ENCODE results near the gene MSRB3.

MSRB3 gene

DNA sequence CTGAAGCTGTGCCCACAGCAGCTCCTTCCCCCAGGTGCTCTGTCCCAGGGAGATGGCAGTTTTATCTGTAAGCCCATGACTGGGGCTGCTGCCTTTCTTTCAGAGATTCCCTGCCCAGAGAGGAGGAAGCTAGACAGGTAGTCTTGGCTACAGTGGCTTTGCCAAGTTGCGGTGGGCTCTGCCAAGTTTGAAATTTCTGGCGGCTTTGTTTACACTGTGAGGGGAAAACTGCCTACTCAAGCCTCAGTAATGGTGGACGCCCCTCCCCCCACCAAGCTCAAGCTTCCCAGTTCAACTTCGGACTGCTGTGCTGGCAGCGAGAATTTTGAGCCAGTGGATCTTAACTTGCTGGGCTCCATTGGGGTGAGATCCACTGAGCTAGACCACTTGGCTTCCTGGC lies 124.7 kb downstream of the MSRB3 start:
- TF ChIP-seq, protein P1, sequence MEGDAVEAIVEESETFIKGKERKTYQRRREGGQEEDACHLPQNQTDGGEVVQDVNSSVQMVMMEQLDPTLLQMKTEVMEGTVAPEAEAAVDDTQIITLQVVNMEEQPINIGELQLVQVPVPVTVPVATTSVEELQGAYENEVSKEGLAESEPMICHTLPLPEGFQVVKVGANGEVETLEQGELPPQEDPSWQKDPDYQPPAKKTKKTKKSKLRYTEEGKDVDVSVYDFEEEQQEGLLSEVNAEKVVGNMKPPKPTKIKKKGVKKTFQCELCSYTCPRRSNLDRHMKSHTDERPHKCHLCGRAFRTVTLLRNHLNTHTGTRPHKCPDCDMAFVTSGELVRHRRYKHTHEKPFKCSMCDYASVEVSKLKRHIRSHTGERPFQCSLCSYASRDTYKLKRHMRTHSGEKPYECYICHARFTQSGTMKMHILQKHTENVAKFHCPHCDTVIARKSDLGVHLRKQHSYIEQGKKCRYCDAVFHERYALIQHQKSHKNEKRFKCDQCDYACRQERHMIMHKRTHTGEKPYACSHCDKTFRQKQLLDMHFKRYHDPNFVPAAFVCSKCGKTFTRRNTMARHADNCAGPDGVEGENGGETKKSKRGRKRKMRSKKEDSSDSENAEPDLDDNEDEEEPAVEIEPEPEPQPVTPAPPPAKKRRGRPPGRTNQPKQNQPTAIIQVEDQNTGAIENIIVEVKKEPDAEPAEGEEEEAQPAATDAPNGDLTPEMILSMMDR (conservative IDR thresholded peaks at IDR 0.05; ENCODE audit: control insufficient read depth, insufficient read depth, low read depth, low read length): no peak
- no peak overlapping the region for H3K4me3 ChIP-seq (ENCODE audit: control insufficient read depth, low read depth, low read length)
- no peak for DNase-seq (ENCODE audit: low read depth)

DNA sequence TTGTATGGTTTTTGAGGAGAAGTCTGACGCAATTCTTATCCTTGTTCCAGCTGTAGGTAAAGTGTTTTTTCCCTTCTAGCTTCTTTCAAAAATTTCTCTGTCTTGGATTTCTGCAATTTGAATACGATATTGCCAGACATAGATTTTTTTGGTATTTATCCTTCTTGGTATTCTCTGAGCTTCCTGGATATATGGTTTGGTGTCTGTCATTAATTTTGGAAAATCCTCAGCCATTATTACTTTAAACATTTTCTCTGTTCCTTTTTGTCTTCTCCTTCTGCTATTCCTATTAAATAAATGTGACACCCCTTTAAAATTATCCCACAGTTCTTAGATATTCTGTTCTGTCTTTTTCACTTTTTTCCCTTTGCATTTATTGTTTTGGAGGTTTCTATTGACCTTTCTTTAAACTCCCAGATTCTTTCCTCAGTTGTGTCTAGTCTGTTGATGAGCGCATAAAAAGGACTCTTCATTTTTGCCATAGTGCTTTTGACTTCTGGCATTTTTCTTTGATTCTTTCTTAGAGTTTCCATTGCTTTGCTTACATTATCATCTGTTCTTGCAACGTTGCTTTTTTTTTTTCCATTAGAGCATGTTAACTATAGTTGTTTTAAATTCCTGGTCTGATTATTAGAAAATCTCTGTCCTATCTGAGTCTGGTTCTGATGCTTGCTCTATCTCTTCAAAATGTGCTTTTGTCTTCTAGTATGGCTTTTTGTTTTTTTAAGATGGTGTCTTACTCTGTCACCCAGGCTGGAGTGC lies 129.1 kb downstream of the MSRB3 start:
- no peak overlapping the region for H3K4me3 ChIP-seq (ENCODE audit: control insufficient read depth, low read depth, low read length)
- no peak for DNase-seq (ENCODE audit: low read depth)
- TF ChIP-seq, protein P1 (conservative IDR thresholded peaks at IDR 0.05; ENCODE audit: control insufficient read depth, insufficient read depth, low read depth, low read length): no peak

DNA sequence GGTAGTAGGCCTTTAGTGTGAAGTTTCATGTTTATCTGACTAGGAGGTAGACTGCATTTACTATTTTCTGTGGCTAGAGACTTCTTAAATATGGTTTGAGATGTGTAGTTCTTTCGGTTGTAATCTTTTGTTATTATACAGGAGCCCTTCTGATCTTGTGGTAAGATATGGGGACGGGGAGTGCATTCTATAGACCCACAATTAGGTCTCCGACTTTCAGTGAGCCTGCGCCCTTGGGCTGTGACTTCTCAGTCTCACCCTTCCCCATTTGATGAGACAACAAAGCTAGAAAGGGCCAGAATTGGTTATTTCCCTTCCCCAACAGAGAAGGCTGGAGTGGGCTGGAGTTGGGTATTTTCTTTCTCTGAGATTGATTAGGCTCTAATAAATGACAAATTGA lies 130.0 kb downstream of the MSRB3 start:
- no peak overlapping the region for H3K4me3 ChIP-seq (ENCODE audit: control insufficient read depth, low read depth, low read length)
- TF ChIP-seq, protein P1 (conservative IDR thresholded peaks at IDR 0.05; ENCODE audit: control insufficient read depth, insufficient read depth, low read depth, low read length): no peak
- no peak for DNase-seq (ENCODE audit: low read depth)

DNA sequence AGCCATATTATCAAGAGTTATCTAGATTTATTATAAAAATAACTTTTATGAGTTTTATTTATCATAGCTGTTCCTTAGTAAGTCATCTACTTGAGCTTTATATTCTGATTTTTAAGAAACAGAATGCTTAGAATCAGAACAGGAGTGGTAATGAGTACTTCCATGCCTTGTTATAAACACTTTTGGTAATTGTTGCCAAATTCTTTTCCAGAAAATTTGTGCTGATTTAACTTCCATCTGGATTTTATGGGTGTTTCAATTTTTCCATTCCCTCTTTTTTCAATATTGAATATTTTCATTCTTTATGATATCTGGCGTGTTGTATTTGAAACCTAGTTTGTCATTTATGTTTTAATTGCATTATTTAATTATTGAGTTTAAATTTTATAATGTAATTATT lies 131.2 kb downstream of the MSRB3 start:
- no peak overlapping the region for H3K4me3 ChIP-seq (ENCODE audit: control insufficient read depth, low read depth, low read length)
- no peak for DNase-seq (ENCODE audit: low read depth)
- TF ChIP-seq, protein P1 (conservative IDR thresholded peaks at IDR 0.05; ENCODE audit: control insufficient read depth, insufficient read depth, low read depth, low read length): no peak

DNA sequence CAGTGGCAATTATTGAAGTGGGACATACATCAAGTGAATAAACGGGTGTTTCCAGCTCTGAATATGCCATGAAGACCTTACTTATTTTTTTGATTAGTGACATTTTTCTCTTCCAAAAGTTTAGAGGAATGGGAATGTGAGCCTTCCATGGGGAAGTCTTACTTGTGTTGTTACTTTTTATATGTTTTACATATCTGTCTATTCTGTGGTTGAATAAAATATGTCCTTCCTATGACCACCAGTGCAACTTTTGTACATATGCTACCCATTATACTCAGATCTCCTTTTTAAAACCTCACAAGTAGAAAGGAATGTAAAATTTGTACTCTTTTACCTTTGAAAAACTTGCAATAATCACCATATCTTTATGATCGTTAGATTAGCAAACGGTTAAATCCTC lies 132.7 kb downstream of the MSRB3 start:
- H3K4me3 ChIP-seq (ENCODE audit: control insufficient read depth, low read depth, low read length): no peak overlapping the region
- no peak for DNase-seq (ENCODE audit: low read depth)
- TF ChIP-seq, protein P1 (conservative IDR thresholded peaks at IDR 0.05; ENCODE audit: control insufficient read depth, insufficient read depth, low read depth, low read length): no peak

DNA sequence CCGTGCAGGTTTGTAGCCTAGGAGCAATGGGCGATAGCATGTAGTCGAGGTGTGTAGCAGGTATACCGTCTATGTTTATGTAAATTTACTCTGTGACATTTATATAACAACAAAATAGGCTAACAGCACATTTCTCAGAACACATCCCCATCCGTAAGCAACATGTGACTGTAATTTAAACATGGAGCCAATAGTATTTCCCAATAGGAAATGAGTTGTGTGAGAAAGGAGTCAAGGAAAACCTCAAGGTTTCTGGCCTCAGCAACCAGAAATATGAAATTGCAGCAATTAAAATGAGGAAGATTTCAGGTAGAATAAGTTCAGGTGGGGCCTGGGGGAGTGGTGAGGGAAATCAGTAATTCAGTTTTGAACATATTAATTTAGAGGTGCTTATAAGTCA lies 136.0 kb downstream of the MSRB3 start:
- no peak overlapping the region for H3K4me3 ChIP-seq (ENCODE audit: control insufficient read depth, low read depth, low read length)
- peak; percentile 36 for DNase-seq (ENCODE audit: low read depth)
- TF ChIP-seq, protein P1 (conservative IDR thresholded peaks at IDR 0.05; ENCODE audit: control insufficient read depth, insufficient read depth, low read depth, low read length): no peak
